ENCODE results near the gene NPM1.

- TF ChIP-seq CTCF (IDR thresholded peaks at IDR 0.05 in 8 of 11, conservative IDR thresholded peaks at IDR 0.05 in 3 of 11) (no peak), POLR2A (IDR thresholded peaks at IDR 0.05) (no peak)
Measured at GRCh38 chr5:171390883-171391677, 3.4 kb downstream of the NPM1 start.

Measured in spleen (tissue), 7 donors.